K562 (cell line): Measurements from ENCODE around the gene TMEM41B.
"Not testable (repeated sequence)": the region's sequence is repeated elsewhere in the genome, so short reads cannot be mapped to it uniquely, and the experiment has no call there.

Experiments used
- ARID2 ChIP-seq: fragments of 450-650 bp; IDR thresholded peaks from 2 replicates; pipeline ENCODE4 v1.6.1; 2017; ENCODE audit warnings: antibody characterized with exemption, mild to moderate bottlenecking
- EZH2 ChIP-seq: IDR thresholded peaks from 2 replicates; pipeline ENCODE4 v1.6.1; 2012; ENCODE audit warnings: low read depth, mild to moderate bottlenecking, inconsistent platforms, low read length, borderline replicate concordance
- MEF2A ChIP-seq: IDR thresholded peaks from 2 replicates; pipeline ENCODE4 v1.6.1; 2011; ENCODE audit warnings: low read depth, mild to moderate bottlenecking, low read length, moderate library complexity; ENCODE audit not compliant: control insufficient read depth
- POLR2A ChIP-seq: fragments of 450-650 bp; conservative IDR thresholded peaks from 2 replicates; pipeline ENCODE4 v1.6.1; 2016
- YY1 ChIP-seq, 3 experiments: IDR thresholded peaks; 2 replicates each; pipeline ENCODE4 v1.6.1; 2011; ENCODE audit warnings: low read length in 2 of 3, mild to moderate bottlenecking in 2 of 3, moderate library complexity in 2 of 3, borderline replicate concordance in 1 of 3, control low read depth in 1 of 3, low read depth in 1 of 3; ENCODE audit not compliant: insufficient read depth in 3 of 3, insufficient replicate concordance in 2 of 3, control insufficient read depth in 1 of 3, insufficient read length in 1 of 3; ENCODE audit errors: extremely low read depth in 1 of 3
- ZNF324 ChIP-seq: fragments of 250-450 bp; sonication (Bioruptor Pico); IDR thresholded peaks from 2 replicates; pipeline ENCODE4 v1.4.0; 2020; ENCODE audit warnings: mild to moderate bottlenecking
- TF ChIP-seq, protein P1 (sequence below), 3 experiments: IDR thresholded peaks in 2 of 3; conservative IDR thresholded peaks in 1 of 3; 2 replicates each; pipeline ENCODE4 v1.5.1; 2011 to 2012; ENCODE audit warnings: low read length in 3 of 3, mild to moderate bottlenecking in 3 of 3, control low read depth in 2 of 3, improper control_type of control experiment in 1 of 3, inconsistent platforms in 1 of 3, low read depth in 1 of 3, mixed read lengths in 1 of 3, moderate library complexity in 1 of 3; ENCODE audit not compliant: insufficient read depth in 2 of 3

DNA sequence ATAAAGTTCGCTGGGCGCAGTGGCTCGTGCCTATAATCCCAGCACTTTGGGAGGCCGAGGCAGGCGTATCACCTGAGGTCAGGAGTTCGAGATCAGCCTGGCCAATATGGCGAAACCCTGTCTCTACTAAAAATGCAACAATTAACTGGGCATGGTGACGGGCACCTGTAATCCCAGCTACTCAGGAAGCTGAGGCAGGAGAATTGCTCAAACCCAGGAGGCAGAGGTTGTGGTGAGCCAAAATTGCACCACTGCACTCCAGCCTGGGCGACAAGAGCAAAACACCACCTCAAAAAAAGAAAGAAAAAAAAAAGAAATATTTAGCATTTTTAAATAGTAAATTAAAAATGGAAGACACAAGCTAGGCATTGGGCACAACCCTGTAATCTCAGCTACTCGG, 78.2 kb downstream of the TMEM41B start:
- not testable (repeated sequence) for TF ChIP-seq POLR2A; EZH2; YY1 (IDR thresholded peaks at IDR 0.05; ENCODE audit: borderline replicate concordance in 1 of 3, control insufficient read depth in 1 of 3, extremely low read depth in 1 of 3, insufficient read depth in 3 of 3, insufficient read length in 1 of 3, insufficient replicate concordance in 2 of 3, low read depth in 1 of 3, low read length in 2 of 3); MEF2A; ARID2; ZNF324 (CRISPR knock-in tag)
- TF ChIP-seq, protein P1, sequence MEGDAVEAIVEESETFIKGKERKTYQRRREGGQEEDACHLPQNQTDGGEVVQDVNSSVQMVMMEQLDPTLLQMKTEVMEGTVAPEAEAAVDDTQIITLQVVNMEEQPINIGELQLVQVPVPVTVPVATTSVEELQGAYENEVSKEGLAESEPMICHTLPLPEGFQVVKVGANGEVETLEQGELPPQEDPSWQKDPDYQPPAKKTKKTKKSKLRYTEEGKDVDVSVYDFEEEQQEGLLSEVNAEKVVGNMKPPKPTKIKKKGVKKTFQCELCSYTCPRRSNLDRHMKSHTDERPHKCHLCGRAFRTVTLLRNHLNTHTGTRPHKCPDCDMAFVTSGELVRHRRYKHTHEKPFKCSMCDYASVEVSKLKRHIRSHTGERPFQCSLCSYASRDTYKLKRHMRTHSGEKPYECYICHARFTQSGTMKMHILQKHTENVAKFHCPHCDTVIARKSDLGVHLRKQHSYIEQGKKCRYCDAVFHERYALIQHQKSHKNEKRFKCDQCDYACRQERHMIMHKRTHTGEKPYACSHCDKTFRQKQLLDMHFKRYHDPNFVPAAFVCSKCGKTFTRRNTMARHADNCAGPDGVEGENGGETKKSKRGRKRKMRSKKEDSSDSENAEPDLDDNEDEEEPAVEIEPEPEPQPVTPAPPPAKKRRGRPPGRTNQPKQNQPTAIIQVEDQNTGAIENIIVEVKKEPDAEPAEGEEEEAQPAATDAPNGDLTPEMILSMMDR (IDR thresholded peaks at IDR 0.05 in 2 of 3, conservative IDR thresholded peaks at IDR 0.05 in 1 of 3; ENCODE audit: insufficient read depth in 2 of 3, low read depth in 1 of 3, low read length in 3 of 3) = not testable (repeated sequence)
